ENCODE data around the gene TNNT3.

The TNNT3 gene

DNA sequence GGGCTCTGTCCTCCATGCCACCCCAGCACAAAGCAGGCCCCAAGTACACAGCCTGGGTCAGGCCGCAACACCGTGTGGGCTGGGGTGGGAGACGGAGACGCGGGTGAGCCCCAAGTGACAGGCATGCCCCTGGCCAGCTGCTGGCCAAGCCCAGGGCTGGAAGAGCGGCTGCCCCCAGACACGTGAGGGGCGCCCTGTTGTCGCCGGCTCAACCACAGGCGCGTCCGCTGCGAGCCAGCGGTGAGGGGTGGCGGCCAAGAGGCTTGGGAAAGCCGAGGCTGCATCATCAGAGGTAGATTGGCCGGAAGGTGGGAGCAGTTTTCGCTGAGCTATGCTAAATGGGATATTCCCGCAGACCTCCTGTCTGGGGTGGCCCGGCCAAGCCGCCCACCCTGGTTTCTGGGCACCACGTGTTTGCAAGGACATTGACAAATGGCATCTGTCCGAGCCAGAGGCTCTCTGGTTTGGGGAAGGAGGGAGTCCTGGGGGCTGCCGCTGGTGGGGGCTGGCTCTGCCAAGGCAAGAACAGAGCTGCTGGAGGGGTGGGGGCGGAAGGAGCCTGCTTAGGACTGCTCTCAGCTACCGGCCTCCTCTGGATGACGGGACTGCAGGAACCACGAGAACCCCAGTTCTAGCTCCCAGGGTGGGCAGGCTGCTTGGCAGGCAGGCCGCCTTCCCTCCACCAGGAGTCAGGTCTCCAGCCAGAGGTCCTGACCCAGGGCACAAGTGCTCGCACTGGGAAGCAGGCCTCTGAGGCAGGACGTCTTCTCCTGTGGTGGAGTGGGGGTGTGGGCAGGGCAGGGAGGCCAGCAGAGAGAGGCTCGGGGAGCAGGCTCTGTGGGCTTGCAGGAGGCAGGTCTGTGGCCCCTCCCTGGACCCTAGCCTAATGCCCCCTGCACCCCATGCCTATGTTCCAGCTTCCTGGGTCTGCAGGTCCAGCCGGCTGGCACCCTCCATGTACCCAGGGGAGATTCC is 28.4 kb upstream of the TNNT3 start:
- DNase-seq = no peak
- in situ Hi-C loops (cut with HindIII; ENCODE audit: low pct_ligation_motif_present, low sequenced_read_pairs) = no loop called here
- H3K27me3 ChIP-seq (replicated peaks) = no peaks in the 10 kb centered on the region
- H3K4me3 ChIP-seq (ENCODE audit: low read depth, low read length) = no peak overlapping the region
- no peak overlapping the region for H3K27ac ChIP-seq
- no peaks in the 10 kb centered on the region for H3K36me3 ChIP-seq (replicated peaks)
- TF ChIP-seq, protein P1, sequence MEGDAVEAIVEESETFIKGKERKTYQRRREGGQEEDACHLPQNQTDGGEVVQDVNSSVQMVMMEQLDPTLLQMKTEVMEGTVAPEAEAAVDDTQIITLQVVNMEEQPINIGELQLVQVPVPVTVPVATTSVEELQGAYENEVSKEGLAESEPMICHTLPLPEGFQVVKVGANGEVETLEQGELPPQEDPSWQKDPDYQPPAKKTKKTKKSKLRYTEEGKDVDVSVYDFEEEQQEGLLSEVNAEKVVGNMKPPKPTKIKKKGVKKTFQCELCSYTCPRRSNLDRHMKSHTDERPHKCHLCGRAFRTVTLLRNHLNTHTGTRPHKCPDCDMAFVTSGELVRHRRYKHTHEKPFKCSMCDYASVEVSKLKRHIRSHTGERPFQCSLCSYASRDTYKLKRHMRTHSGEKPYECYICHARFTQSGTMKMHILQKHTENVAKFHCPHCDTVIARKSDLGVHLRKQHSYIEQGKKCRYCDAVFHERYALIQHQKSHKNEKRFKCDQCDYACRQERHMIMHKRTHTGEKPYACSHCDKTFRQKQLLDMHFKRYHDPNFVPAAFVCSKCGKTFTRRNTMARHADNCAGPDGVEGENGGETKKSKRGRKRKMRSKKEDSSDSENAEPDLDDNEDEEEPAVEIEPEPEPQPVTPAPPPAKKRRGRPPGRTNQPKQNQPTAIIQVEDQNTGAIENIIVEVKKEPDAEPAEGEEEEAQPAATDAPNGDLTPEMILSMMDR (IDR thresholded peaks at IDR 0.05; ENCODE audit: low read depth, low read length, missing control alignments) = no peak

DNA sequence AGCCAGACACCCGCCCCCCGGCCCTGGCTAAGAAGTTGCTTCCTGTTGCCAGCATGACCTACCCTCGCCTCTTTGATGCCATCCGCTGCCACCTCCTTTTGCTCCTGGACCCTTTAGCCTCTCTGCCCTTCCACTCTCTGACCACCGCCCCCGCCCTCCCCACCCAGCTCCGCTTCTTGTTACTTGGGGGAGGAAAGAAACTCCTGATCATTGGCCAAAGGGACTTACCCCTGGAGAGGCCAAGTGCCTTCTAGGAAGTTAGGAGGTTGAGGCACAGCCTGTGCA is 27.7 kb upstream of the TNNT3 start, which contains the start of gene PRR33:
PRR33 (minus strand) TSS at position 65 of the 285 bp plus-strand sequence. CDS start 1,311 bp downstream, outside the sequence.
- in situ Hi-C loops (cut with HindIII; ENCODE audit: low pct_ligation_motif_present, low sequenced_read_pairs) = no loop called here
- Histone ChIP-seq H3K27me3 (replicated peaks) (no peaks in the 10 kb centered on the region), H3K4me3 (ENCODE audit: low read depth, low read length) (no peak within 1 kb of the TSS), H3K36me3 (replicated peaks) (no peaks in the 10 kb centered on the region), H3K27ac (no peak within 1 kb of the TSS)
- DNase-seq = no peak
- TF ChIP-seq, protein P1 (IDR thresholded peaks at IDR 0.05; ENCODE audit: low read depth, low read length, missing control alignments) = no peak

DNA sequence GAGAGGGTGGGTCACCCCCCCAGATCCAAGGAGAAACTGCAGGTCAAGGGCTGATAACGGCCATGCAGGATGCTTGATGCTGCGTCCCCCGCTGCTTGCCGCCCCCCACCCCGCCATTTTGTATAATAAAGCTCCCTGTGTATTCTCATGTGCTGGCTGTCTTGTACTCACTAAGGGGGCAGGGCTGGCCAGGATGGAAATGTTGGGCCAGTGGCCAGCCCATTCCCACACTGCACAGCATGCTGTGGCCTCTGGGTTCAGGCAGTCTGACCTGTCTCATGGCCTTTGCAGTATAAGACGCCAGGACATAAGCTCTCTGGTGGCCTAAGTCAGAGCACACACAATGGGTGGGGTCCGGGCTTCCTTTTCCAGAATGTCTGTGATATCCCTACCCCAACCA is 27.4 kb upstream of the TNNT3 start:
- H3K27ac ChIP-seq = no peak overlapping the region
- TF ChIP-seq, protein P1 (IDR thresholded peaks at IDR 0.05; ENCODE audit: low read depth, low read length, missing control alignments) = no peak
- in situ Hi-C loops (cut with HindIII; ENCODE audit: low pct_ligation_motif_present, low sequenced_read_pairs) = no loop called here

DNA sequence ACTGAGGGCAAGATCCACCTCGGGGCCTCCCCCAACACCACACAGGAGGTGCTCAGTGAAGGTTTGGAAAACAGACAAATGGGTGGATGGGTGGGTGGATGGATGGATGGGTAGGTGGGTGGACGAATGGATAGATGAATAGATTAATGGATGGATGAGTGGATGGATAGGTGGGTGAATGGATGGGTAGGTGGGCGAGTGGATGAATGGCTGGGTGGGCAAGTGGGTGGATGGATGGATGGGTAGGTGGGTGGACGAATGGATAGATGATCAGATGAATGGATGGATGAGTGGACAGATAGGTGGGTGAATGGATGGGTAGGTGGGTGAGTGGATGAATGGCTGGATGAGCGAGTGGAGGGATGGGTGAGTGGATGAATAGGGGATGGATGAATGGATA is 26.9 kb upstream of the TNNT3 start:
- Histone ChIP-seq H3K4me3 (ENCODE audit: low read depth, low read length) (no peak overlapping the region), H3K27me3 (replicated peaks) (no peaks in the 10 kb centered on the region), H3K36me3 (replicated peaks) (no peaks in the 10 kb centered on the region), H3K27ac (no peak overlapping the region)
- DNase-seq = no peak
- TF ChIP-seq, protein P1 (IDR thresholded peaks at IDR 0.05; ENCODE audit: low read depth, low read length, missing control alignments) = no peak
- in situ Hi-C loops (cut with HindIII; ENCODE audit: low pct_ligation_motif_present, low sequenced_read_pairs) = no loop called here

More for the DNA sequence above, 27.4 kb upstream of the TNNT3 start:
- no peak overlapping the region for H3K4me3 ChIP-seq (ENCODE audit: low read depth, low read length)
- no peak for DNase-seq
- H3K27me3 ChIP-seq (replicated peaks) = no peaks in the 10 kb centered on the region
- no peaks in the 10 kb centered on the region for H3K36me3 ChIP-seq (replicated peaks)

DNA sequence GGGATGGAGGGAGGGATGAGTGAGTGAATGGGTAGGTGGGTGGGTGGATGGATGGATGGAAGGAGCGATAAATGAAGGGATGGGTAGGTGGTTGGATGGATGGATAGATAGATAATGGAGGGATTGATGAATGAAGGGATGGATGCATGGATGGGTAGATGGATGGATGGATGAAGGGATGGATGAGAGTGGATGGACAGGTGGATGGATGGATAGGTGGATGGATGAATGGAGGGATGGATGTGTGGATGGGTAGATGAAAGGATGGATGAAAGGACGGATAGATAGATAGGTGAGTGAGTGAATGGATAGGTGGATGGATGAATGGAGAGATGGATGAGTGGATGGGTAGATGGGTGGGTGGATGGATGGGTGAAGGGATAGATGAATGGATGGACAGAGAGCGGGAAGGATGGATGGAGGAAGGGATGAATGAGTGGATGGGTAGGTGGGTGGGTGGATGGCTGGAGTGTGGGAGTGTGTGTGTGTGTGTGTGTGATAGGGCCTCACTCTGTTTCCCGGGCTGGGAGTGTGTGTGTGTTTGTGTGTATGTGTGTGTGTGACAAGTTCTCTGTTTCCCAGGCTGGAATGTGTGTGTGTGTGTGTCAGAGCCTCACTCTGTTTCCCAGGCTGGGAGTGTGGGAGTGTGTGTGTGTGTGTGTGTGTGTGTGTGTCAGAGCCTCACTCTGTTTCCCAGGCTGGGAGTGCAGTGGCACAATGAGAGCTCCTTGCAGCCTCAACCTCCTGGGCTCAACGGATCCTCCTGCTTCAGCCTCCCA is 25.7 kb upstream of the TNNT3 start:
- no peak for DNase-seq
- Histone ChIP-seq H3K36me3 (replicated peaks) (no peaks in the 10 kb centered on the region), H3K27me3 (replicated peaks) (no peaks in the 10 kb centered on the region), H3K27ac (no peak overlapping the region), H3K4me3 (ENCODE audit: low read depth, low read length) (no peak overlapping the region)
- TF ChIP-seq, protein P1 (IDR thresholded peaks at IDR 0.05; ENCODE audit: low read depth, low read length, missing control alignments) = no peak
- in situ Hi-C loops (cut with HindIII; ENCODE audit: low pct_ligation_motif_present, low sequenced_read_pairs) = no loop called here

All from brain microvascular endothelial cell (primary cell).